Breast epithelium (tissue), 3 donors: Measurements from ENCODE around the gene NSUN3.

Experiments
- POLR2A ChIP-seq: fragments of 450-650 bp; IDR thresholded peaks from one replicate; pipeline ENCODE4 v1.6.1; 2016; ENCODE audit warnings: antibody characterized with exemption, mild to moderate bottlenecking, moderate library complexity
- TF ChIP-seq, protein P1 (sequence below), 3 donors: fragments of 450-650 bp; IDR thresholded peaks; one replicate each; pipeline ENCODE4 v1.5.1; 2016 to 2017; ENCODE audit warnings: antibody characterized with exemption in 3 of 3, mild to moderate bottlenecking in 3 of 3, moderate library complexity in 3 of 3

- TF ChIP-seq, protein P1, sequence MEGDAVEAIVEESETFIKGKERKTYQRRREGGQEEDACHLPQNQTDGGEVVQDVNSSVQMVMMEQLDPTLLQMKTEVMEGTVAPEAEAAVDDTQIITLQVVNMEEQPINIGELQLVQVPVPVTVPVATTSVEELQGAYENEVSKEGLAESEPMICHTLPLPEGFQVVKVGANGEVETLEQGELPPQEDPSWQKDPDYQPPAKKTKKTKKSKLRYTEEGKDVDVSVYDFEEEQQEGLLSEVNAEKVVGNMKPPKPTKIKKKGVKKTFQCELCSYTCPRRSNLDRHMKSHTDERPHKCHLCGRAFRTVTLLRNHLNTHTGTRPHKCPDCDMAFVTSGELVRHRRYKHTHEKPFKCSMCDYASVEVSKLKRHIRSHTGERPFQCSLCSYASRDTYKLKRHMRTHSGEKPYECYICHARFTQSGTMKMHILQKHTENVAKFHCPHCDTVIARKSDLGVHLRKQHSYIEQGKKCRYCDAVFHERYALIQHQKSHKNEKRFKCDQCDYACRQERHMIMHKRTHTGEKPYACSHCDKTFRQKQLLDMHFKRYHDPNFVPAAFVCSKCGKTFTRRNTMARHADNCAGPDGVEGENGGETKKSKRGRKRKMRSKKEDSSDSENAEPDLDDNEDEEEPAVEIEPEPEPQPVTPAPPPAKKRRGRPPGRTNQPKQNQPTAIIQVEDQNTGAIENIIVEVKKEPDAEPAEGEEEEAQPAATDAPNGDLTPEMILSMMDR (IDR thresholded peaks at IDR 0.05): no peak
- TF ChIP-seq POLR2A: no peak
Measured at GRCh38 chr3:94063496-94064119, 747 bp downstream of the NSUN3 start.
